Dedifferentiated amniotic fluid mesenchymal stem cell (primary cell): Measurements from ENCODE around the gene PROZ.
A peak's percentile ranks its signal among the peaks of the same experiment; 100 is the strongest.

Experiments used
- DNase-seq: peaks from one replicate; pipeline ENCODE4 v3.0.0-alpha.2; 2016; ENCODE audit errors: extremely low spot score

The PROZ gene

DNA sequence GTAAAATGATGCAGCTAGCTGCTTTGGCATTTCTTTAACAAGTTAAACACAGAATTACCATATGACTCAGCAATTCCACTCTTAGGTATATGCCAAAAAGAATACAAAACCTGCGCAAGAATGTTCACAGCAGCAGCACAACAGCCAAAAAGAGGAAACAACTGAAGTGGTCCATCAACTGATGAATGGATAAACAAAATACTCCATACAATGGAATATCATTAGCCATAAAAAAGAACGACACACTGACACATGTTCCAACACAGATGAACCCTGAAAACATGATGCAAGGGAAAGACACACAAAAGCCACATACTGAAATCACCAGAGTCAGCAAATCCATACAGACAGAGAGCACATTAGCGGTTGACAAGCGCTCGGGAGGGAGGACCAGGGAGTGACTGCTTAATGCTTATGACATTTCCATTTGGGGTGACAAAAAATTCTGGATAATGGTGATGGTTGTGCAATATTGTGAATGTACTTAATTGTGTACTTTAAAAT lies 47.0 kb downstream of the PROZ start:
- DNase-seq: peak; percentile 28

DNA sequence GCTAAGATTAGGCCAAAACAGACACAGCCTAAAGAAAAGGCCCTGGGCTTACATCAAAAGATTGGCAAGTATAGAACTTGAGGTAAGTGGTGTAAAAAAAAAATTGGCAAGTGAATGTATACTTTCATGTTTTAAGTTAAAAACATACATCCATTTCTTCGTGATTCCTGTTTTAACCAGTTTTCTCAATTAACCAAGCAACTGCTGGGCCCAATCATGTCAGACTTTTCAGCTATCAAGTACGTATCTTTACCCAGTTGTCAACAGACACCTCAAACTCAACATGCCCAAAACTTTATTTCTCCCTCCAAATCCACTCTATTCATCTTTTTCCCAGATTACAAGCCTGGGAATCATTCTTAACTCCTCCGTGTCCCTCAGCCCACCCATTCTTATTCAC lies 49.0 kb downstream of the PROZ start:
- DNase-seq: no peak

DNA sequence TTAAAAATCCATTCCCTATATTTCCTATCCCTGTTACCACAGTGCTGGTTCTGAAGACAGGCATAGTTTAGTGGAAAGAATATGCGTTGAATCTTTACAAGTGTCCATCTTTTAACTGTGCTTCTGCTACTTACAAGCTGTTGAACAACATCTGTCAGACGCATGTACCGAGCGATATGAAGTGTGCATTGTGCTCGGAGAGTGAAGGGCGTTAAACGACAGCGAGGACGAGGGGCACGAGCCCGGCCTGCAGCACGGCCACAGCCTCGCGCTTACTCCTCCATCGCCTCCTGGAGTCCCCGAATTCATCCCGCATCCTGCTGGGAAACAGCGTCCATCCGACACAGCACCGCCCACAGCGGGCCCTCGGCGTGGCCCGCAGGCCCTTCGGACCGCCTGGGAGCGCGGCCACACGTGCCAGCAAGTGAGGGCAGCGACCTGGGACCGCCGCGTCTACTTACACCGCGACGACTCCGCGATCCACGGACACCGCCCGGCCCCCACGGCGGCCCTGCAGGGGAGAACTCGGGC lies 49.5 kb downstream of the PROZ start:
- DNase-seq: peak; percentile 15

DNA sequence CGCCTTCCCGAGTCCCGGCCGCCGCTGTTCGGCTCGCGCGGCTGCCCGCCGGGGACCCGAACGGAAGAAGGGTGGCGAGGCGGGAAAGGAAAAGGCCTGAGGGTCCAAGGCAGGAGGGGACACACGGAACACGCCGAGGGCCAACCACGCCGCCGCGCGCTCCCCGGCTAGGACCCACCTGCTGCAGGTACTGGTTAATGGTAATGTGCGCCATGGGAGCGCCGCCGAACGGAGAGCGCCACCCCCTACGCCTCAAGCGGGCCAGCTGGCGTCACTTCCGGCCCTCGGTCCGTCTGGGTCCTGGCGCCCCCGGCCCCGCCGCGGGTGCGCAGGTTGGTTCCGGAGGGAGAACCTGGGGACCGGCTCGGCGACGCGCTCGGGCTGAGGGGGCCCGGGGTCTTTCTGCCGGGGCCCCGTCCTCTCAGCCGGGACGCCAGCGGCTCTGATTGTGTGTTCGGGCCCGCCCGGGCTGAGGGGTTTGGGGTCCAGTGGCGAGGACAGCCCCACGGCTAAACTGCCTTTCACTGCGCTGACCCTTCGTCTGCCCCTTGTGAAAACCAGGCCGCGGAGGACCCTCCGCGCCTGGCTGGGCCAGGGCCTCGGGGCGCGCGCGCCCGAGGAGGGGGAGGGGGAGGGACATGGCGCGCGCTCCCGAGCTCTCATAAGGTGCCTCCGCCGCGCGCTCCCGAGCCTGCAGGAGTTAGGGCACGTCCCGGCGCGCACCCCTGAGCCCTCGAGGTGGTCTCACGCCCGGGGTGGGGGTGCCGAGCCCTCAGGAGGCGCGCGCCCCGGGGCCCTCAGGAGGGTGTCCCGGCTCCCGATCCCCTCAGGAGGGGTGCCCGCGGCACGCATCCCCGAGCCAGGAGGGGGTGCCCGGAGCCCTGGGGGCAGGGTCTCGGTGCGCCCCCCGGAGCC lies 50.2 kb downstream of the PROZ start, which contains the start of gene PCID2:
Gene PCID2 (minus strand): TSS at position 249 of the 915 bp plus-strand sequence. CDS start 35 bp downstream, at position 214.
- peak; percentile 76 for DNase-seq

DNA sequence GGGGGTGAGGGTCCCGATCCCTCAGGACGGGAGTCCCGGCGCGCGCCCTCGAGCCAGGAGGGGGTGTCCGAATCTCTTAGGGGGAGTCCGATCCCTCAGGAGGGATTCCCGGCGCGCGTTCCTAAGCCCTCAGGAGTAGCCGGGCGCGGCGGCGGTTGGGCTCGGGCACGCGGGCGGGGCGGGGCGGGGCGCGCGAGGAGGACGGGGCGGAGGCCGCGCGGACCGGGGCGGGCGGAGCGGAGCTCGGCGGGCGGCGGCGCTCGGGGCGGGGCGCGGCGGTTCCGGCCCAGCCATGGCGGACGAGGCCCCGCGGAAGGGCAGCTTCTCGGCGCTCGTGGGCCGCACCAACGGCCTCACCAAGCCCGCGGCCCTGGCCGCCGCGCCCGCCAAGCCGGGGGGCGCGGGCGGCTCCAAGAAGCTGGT lies 50.9 kb downstream of the PROZ start, which contains the start of gene CUL4A:
Gene CUL4A (plus strand): TSS at position 278 of the 423 bp plus-strand sequence. CDS start 15 bp downstream, at position 293.
- peak; percentile 47 for DNase-seq

DNA sequence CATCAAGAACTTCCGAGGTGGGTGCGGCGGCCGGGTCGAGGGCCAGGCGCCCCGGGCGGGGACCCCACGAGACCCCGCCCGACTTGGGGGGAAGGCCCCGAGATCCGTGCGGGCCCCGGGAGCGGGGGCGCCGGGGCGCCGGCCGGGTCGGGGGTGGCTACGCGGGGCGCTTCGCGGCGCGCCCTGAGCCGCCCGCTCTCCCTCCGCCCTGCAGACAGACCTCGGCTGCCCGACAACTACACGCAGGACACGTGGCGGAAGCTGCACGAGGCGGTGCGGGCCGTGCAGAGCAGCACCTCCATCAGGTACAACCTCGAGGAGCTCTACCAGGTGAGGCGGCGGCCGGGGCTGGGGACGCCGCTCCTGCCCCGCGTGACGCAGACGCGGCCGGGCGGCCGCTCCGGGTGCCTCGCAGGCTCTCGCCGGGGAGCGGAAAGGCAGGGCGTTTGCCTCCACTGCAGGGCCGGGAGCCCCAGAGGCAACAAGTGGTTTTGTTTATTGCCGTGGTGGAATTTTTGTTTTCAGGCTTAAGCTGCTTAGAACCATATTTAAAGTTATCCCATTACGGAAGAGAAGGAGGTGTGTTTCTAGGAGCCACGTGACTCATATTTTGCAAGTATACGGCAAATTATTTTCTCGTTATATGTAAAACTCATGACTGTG lies 51.4 kb downstream of the PROZ start:
- DNase-seq: peak; percentile 72

DNA sequence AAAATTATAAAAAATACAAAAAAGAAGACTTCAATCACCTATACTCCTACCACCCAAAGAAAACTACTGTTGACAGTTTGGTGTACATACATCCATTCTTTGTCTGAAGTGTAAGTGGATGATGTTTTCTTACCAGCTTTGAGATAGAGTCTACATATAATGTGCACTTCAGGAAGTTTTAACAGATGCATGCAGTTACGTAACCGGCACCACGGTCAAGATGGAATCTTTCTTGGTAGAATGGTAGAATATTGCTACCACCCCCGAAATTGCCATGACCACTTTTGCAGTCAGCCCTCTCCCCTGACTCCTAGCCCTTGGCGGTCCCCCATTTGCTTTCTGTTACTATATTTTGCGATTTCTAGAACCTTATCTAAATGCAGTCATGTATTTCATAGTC lies 52.4 kb downstream of the PROZ start:
- DNase-seq: no peak

DNA sequence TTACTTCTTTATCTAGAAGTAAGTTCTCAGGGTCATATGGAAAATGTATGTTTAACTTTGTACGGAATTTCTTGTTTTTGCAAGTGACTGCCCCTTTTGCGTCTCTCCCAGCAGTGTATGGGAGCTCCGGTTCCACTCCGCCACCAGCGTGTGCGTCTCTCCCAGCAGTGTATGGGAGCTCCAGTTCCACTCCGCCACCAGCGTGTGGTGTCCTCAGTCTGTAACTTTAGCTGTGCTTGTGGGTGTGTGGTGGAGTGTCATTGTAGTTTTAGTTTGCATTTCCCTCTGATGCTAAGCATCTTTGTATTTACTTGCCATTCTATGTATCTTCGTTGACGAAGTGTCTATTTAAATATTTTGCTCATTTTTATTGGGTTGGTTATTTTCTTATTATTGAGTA lies 53.3 kb downstream of the PROZ start:
- no peak for DNase-seq

DNA sequence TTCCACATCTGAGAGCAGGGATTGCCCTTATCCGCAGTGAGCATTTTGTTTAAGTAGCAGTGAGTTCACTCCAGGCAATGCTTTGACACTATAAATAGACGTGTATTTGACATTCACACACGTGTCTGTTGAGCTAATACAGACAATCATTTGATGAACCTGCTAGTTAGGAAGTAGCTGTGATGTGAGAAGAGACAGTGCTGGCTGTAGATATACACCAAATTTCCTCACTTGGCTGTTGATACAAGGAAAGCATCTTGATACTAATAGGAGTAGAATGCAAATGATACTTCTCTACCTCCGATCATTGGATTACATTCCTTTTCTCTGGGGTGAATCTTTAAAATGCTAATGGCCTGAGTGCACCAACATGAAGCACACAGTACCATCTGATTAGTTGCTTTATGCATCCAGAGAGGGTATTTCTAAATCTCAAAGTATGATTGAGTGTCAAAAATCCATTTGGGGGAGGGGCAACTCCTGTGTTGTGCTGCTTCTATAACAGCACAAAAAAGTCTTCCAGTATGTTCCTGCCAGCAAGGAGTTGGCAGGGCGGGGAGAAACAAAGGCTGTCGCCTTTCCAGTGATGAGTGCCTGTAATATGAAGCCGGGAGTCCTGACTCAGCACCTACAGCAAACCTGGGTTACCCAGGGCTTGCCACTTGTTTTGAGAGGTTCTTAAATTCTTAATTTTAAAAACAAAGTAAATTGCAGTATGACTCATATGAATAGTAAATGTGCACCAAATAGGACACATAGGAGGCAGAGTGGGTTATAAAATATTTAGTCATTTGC lies 58.0 kb downstream of the PROZ start:
- DNase-seq: peak; percentile 58

DNA sequence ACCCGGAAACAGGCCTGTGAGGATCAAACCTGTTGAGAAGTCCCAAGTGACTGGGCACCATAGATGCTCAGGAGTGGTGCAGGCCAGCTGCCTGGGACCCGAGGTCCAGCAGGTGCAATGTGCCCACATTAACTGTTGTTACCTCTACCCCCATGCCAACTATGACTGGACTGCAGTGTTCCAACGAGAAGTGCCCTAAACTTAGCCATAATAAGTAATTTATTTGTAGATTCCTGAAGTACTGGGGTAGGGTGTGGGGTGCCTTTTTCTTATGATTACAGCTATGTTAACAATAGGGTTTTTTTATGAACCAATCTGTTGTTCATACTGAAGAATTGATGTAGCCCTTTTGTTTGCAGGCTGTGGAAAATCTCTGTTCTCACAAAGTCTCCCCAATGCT lies 60.1 kb downstream of the PROZ start:
- no peak for DNase-seq

DNA sequence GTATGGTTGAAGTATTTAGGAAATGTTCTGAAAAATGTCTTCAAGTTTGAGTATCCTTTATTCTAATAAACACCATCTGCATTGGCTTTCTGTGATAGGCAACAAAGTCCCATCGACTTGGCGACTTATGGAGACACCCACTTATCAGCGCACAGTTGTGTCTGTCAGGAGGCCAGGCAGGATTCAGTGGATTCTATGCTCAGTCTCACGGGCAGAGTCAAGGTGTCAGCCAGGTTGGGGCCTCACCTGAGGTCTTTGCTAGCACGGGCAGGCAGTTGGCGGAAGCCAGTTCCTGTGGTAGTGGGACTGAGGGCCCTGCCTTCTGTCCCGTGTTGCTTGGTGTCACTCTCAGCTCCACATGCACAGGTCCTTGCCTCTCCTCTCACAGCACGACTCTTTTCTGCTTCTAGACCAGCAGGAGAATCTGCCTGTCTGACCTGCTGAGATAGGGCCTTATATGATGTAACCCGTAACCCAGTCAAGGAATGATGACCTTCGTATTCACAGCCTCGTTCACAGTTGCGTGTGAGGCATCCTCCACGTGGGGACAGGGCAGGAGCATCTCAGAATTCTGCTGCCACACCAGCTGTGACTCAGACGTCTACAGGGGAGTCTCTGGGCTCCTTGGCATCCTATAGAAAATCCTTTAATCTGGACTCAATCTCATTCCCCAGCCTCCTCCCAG lies 61.0 kb downstream of the PROZ start:
- DNase-seq: no peak

DNA sequence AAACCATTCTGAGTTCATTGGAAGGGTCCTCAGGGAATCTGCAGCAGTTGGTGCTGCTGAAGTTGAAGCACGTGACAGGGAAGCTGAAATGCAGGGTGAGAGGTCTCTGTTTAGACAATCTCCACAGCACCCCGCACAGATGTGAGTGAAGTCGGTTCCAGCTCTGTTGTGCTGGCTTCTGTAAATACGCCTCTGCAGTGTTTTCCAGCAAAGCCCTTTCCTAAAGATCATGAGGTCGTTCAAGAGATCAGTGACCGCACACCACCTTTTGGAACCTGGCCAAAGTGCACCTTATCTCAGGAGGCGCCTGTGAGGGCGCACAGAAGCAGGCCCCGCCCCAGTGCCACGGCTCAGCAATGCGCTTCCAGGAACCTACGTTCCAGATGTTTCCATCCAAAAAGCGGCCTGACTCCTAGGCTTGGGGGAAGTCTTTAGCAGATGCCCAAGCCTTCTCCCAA lies 61.7 kb downstream of the PROZ start:
- no peak for DNase-seq

DNA sequence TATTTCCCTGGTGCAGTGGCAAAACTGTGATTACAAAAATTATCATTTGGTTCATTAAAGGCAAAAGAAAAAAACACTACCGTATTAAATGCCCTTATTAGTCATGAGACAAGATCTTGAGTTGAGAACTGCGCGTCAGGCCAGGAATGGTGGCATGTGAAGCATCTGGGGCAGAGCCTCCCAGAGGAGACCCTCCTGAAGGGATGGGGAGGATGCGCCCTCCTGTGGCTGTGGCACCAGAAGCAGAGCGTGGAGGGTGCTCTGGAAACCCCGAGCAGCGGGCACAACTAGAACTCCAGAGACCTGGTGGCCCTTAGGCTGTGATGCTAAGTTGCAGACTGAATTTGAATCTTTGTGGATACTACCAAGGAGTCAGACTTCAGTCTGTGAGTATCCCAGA lies 62.4 kb downstream of the PROZ start:
- DNase-seq: no peak
